OCI-LY7 (cell line): ENCODE measurements around the gene ZNF484. TPM values are rescaled to one million over a fixed set of nuclear protein-coding genes. Genes with fewer than 3 reads are reported as not detected.
"Not testable (repeated sequence)": the region's sequence is repeated elsewhere in the genome, so short reads cannot be mapped to it uniquely, and the experiment has no call there.

Source experiments
- BruUV-seq: library from RNA; stranded (reverse); fragments of 400-500 nt; replicated peaks from 2 replicates; lab custom pipeline; 2021; lab: Mats Ljungman, UMichigan
- CTCF ChIA-PET: fragments of 300-600 bp; sonication (Branson Sonifier 250); formaldehyde crosslinking; loops from one replicate; lab custom pipeline; 2022; ENCODE audit warnings: antibody characterized with exemption; ENCODE audit not compliant: unreplicated experiment; lab: Charles Lee
- POLR2A ChIA-PET: fragments of 300-600 bp; sonication (Branson Sonifier 250); formaldehyde crosslinking; loops from one replicate; lab custom pipeline; 2022; ENCODE audit warnings: antibody characterized with exemption; lab: Charles Lee
- DNase-seq: peaks from one replicate; pipeline ENCODE4 v3.0.0-alpha.2; 2015; ENCODE audit warnings: low spot score
- H2AFZ ChIP-seq: fragments of 200-600 bp; sonication (generic), shearing (Covaris generic); 2 replicates; pipeline ENCODE4 v1.6.1; 2014; ENCODE audit warnings: mild to moderate bottlenecking, antibody characterized with exemption, low read length, moderate library complexity
- H3K27ac ChIP-seq: fragments of 200-600 bp; sonication (generic); 2 replicates; pipeline ENCODE4 v1.5.1; 2014; ENCODE audit warnings: mixed run types, low read depth, mild to moderate bottlenecking, moderate library complexity, low read length, inconsistent platforms; ENCODE audit not compliant: poor library complexity, severe bottlenecking
- H3K36me3 ChIP-seq: fragments of 200-600 bp; sonication (generic); 2 replicates; pipeline ENCODE4 v1.6.1; 2014; ENCODE audit warnings: mild to moderate bottlenecking, antibody characterized with exemption, low read length, moderate library complexity, mixed read lengths; ENCODE audit not compliant: insufficient read depth
- H3K4me1 ChIP-seq: fragments of 200-600 bp; sonication (generic); 2 replicates; pipeline ENCODE4 v1.5.1; 2014; ENCODE audit warnings: mild to moderate bottlenecking, low read length; ENCODE audit not compliant: insufficient read depth, poor library complexity, severe bottlenecking
- H3K4me2 ChIP-seq: fragments of 200-600 bp; sonication (generic); 2 replicates; pipeline ENCODE4 v1.6.1; 2014; ENCODE audit warnings: mild to moderate bottlenecking, low read length
- H3K4me3 ChIP-seq: fragments of 200-600 bp; sonication (generic); 2 replicates; pipeline ENCODE4 v1.5.1; 2014; ENCODE audit warnings: mild to moderate bottlenecking, low read depth, low read length; ENCODE audit not compliant: poor library complexity, severe bottlenecking
- H3K79me2 ChIP-seq: fragments of 200-600 bp; sonication (generic); 2 replicates; pipeline ENCODE4 v1.6.1; 2016; ENCODE audit warnings: low read depth, mild to moderate bottlenecking, low read length, moderate library complexity, mixed read lengths; ENCODE audit not compliant: insufficient read depth
- H3K9me2 ChIP-seq: fragments of 200-600 bp; sonication (generic); 2 replicates; pipeline ENCODE4 v1.6.1; 2016; ENCODE audit warnings: mild to moderate bottlenecking, low read length, mixed read lengths; ENCODE audit not compliant: insufficient read depth
- H3K9me3 ChIP-seq: fragments of 200-600 bp; sonication (generic); 2 replicates; pipeline ENCODE4 v1.6.1; 2014; ENCODE audit warnings: mild to moderate bottlenecking, mixed run types, low read length, mixed read lengths
- H4K20me1 ChIP-seq: fragments of 200-600 bp; sonication (generic); 2 replicates; pipeline ENCODE4 v1.6.1; 2014; ENCODE audit warnings: mild to moderate bottlenecking, antibody characterized with exemption, low read length, moderate library complexity, mixed read lengths; ENCODE audit not compliant: insufficient read depth
- EZH2phosphoT487 ChIP-seq: fragments of 200-600 bp; sonication (generic); IDR thresholded peaks from 2 replicates; pipeline ENCODE4 v1.6.1; 2018; ENCODE audit warnings: low read depth, borderline replicate concordance, mild to moderate bottlenecking, mixed run types, antibody characterized with exemption, low read length, moderate library complexity, mixed read lengths
- intact Hi-C: fragments of 100-400 bp; cut with micrococcal nuclease; formaldehyde crosslinking; loops from one replicate; pipeline ENCODE4 v1.10.0; 2022; ENCODE audit not compliant: unreplicated experiment
- total RNA-seq, 2 experiments: library from RNA; depleted of rRNA in 1 of 2; stranded (reverse); fragments of >200 nt in 1 of 2; shearing (Covaris generic) in 1 of 2; gene quantifications; 2 replicates each; pipeline ENCODE4 v1.2.3, GENCODE V29; 2014 to 2022
- TF ChIP-seq, protein P1 (sequence below): fragments of 200-600 bp; sonication (generic); conservative IDR thresholded peaks from 2 replicates; pipeline ENCODE4 v1.5.1; 2014; ENCODE audit warnings: mild to moderate bottlenecking, antibody characterized with exemption, low read length, moderate library complexity, mixed read lengths

ZNF484 gene
- total RNA-seq, 2 experiments from 2014 or later = 8.0 to 10.1 TPM

DNA sequence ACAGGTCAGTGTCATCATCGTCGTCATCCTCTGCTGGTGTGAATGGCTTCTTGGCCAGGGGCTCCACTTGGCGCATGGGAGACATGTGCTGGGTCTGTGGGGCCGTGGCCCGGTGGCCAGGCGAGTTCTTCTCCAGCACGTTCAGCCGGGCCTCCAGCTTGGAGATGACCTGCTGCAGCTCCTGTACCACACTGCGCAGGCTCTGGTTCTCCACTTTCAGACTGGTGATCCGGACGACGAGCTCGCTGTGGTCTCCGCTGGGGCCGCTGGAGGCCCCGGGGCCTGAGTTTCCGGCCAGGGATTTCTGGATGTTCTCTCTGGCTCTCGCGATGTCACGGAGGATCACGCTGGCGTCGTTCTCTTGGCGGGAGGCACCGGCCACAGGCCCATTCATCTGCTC is 40.6 kb downstream of the ZNF484 start:
- ChIA-PET CTCF (no interaction called here), POLR2A (interaction anchor here (0.6 kb wide), 1 partner anchor 20 kb away, joined by 3 read pairs; no protein-coding TSS in a partner anchor)
- no peak overlapping the region for H3K4me2 ChIP-seq
- peaks cover 9% of the 10 kb centered on the region; the same call in 1 of the 2 replicates for H3K9me3 ChIP-seq
- H4K20me1 ChIP-seq = no peaks in the 10 kb centered on the region
- no peak overlapping the region for H3K4me3 ChIP-seq
- TF ChIP-seq, protein P1, sequence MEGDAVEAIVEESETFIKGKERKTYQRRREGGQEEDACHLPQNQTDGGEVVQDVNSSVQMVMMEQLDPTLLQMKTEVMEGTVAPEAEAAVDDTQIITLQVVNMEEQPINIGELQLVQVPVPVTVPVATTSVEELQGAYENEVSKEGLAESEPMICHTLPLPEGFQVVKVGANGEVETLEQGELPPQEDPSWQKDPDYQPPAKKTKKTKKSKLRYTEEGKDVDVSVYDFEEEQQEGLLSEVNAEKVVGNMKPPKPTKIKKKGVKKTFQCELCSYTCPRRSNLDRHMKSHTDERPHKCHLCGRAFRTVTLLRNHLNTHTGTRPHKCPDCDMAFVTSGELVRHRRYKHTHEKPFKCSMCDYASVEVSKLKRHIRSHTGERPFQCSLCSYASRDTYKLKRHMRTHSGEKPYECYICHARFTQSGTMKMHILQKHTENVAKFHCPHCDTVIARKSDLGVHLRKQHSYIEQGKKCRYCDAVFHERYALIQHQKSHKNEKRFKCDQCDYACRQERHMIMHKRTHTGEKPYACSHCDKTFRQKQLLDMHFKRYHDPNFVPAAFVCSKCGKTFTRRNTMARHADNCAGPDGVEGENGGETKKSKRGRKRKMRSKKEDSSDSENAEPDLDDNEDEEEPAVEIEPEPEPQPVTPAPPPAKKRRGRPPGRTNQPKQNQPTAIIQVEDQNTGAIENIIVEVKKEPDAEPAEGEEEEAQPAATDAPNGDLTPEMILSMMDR = no peak
- no peak for TF ChIP-seq EZH2phosphoT487
- no peak overlapping the region for H3K27ac ChIP-seq
- no peak overlapping the region for H2AFZ ChIP-seq
- H3K9me2 ChIP-seq = no peaks in the 10 kb centered on the region
- no TSS peak for BruUV-seq
- no peaks in the 10 kb centered on the region for H3K36me3 ChIP-seq
- intact Hi-C loops = no loop called here
- no peaks in the 10 kb centered on the region for H3K79me2 ChIP-seq
- no peaks in the 10 kb centered on the region for H3K4me1 ChIP-seq
- DNase-seq = no peak

DNA sequence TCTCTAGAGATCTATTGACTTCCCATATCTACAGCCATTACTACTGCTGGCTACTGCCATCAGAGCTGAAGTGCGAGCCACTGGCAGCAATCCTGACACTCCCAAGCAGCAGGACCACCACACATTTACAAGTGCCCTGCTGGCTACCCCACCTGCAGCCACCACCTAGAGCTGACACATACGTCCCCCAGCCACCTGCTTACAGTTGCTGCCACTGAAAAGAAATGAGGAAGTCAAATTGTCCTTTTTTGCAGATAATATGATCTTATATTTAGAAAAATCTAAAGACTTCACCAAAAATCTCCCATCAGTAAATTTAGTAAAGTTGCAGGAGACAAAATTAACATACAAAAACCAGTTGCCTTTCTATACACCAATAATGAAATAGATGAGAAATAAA is 48.4 kb downstream of the ZNF484 start:
- Histone ChIP-seq H3K4me1 (no peaks in the 10 kb centered on the region), H3K79me2 (no peaks in the 10 kb centered on the region), H4K20me1 (no peaks in the 10 kb centered on the region), H3K36me3 (no peaks in the 10 kb centered on the region), H2AFZ (no peak overlapping the region), H3K4me2 (no peak overlapping the region), H3K9me3 (peaks cover 8% of the 10 kb centered on the region; the same call in 1 of the 2 replicates), H3K27ac (no peak overlapping the region), H3K4me3 (no peak overlapping the region), H3K9me2 (no peaks in the 10 kb centered on the region)
- POLR2A ChIA-PET = interaction anchor here (0.7 kb wide), 1 partner anchor 170 kb away, joined by 3 read pairs; no protein-coding TSS in a partner anchor
- CTCF ChIA-PET = no interaction called here
- no peak for TF ChIP-seq EZH2phosphoT487
- TF ChIP-seq, protein P1 = no peak
- no TSS peak for BruUV-seq
- intact Hi-C loops = no loop called here
- no peak for DNase-seq

DNA sequence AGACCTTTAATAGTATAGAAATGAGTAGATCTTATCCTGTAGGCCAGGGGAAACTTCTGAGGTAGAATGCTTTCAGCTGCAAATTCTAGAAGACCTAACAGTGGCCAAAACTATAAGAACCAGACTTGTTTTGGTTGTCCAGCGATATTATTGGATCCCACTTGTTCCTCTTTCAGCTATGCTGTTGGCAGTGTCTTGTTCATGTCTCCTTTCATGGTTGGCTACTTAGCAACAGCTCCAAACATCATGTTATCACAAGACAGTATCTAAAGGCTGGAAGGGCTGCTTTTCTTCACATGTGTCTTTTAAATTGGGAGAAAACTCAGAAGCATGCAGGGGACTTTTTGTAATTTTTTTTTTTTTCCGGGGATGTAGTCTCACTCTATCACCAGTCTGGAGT is 52.8 kb downstream of the ZNF484 start:
- BruUV-seq, CTCF ChIA-PET: not testable (repeated sequence)
- POLR2A ChIA-PET = interaction anchor here (0.7 kb wide), 1 partner anchor 420 kb away, joined by 3 read pairs; no protein-coding TSS in a partner anchor

More for the DNA sequence above, 52.8 kb downstream of the ZNF484 start:
- intact Hi-C loops, H3K9me2 ChIP-seq, H3K4me3 ChIP-seq, H2AFZ ChIP-seq, DNase-seq, H4K20me1 ChIP-seq, H3K4me2 ChIP-seq, H3K27ac ChIP-seq, H3K36me3 ChIP-seq, H3K9me3 ChIP-seq, H3K79me2 ChIP-seq, H3K4me1 ChIP-seq: not testable (repeated sequence)
